NCI-H1048 (cell line): ENCODE data around the gene FBXO10.
"Not testable (repeated sequence)": the region's sequence is repeated elsewhere in the genome, so short reads cannot be mapped to it uniquely, and the experiment has no call there.

Experiments
- DNase-seq: peaks from one replicate; lab custom pipeline; 2025; lab: John Stamatoyannopoulos, UW

The FBXO10 gene

DNA sequence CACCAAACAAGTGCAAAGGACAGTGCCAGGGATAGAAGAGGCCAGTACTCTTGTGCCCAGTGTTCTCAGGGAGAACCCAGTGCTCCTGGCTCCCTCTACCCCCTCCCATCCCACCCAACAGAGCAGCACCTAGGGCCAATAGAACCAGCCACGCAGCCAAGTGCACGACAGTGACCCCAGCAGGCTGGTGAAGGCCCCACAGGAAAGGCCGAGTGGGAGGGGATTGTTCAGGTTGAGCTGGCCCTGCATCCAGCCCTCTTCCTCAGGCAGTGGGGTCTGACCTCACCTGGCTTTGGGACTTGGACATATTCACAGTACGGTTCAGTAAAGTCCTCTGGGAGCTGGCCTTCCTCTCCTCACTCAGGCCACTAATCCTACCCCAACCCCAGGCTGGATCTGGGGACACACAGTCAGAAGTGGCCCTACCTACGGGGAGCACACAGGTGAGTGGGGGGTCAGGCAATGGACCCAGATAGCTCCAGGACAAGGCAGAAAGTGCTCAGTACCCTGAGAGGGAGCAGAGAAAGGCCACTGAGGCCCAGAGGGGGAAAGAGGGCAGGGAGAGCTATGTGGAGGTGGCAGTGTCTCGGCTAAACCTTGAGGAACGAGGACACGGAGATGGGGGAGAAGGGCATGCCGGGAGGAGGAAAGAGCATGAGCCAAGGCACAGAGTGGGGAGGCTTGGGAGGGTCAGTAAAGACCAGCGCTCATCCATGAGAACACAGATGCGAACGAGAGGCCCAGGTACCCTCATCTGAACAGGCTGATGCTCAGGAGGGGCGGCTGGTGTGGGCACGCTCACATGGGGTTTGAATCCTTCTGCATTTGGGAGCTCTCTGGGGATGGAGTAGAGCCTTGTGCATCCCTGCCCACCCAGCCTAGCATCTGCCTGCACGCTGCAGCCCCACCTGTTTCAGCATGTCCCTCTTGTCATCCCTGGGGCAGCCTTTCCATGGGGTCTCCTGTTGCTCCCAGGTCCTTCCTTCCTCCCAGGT, 64.9 kb downstream of the FBXO10 start:
- no peak for DNase-seq

DNA sequence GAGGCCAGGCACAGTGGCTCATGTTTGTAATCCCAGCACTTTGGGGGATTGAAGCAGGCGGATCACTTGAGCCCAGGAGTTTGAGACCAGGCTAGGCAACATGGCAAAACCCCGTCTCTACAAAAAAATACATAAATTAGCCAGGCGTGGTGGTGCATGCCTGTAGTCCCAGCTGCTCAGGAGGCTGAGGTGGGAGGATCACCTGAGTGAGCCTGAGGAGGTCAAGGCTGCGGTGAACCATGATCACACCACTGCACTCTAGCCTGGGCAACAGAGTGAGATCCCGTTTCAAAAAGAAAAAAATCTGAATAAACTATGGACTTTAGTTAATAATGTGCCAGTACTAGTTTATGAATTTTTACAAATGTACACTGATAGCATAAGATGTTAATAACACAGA, 66.1 kb downstream of the FBXO10 start:
- not testable (repeated sequence) for DNase-seq

DNA sequence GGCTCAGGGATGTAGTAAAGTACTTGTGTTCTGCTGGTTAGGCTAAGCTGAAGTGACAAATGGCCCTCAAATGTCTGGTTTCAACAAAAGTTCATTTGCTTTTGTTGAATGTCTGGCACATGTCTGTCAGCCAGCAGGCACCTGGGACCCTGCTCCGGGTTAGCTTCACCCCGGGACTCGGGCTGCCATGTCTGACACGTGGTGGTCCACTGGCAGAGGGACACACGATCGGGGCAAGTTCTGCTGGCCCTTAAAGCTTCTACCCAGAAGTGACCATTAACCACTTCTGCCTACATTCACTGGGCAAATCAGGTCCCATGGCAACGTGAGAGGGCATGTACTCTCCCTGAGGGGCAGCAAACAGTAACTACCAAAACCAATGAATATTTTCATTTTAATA, 66.6 kb downstream of the FBXO10 start:
- DNase-seq = no peak

DNA sequence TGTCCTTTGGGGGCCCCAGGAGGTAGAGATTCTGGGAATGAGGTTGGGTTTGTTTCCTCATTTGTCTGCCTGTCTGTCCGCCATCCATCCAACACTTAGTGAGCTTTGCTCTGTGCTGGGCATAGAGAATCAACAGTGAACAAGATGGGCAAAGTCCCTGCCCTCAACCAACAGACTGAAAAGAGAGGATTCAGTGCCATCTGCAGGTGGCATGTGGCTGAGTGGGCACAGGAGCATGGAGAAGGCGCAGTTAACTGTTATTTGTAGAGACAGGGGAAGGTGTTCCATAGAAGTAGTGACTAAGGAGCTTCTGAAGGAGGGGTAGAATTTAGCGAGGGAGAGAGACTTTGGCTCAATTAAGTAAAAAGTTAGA, 67.4 kb downstream of the FBXO10 start:
- no peak for DNase-seq

DNA sequence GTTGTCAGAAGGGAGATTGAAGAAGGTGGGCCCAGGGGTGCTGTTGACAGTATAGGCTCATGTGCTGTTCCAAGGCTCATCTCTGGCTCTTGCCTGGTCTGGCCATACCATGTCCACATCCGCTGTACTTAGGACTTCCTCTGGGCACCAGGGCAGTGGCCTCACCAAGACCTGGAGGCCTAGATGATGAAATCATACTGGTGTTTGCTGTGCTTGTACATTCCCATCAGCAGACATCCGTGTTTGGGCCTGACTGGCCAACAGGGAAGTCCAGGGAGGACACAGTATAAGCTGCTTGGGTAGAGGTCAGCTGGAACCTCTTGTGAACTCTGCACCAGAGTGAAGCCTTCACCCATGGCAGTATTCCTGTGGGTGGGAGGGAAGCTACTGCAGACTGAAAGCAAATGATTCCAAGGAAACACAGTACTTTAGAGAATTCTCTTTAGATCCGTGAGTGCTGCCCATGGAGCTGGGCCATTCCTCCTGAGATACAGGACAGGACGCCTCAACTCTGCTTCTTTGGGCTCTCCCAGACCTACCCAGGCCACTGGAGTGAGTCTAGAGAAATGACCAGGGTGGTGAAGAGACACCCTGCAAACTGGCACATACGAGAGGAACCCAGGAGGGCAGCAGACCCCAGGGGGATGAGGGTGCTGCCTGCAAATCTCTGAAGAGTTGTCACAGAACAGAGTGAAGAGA, 67.9 kb downstream of the FBXO10 start:
- no peak for DNase-seq

DNA sequence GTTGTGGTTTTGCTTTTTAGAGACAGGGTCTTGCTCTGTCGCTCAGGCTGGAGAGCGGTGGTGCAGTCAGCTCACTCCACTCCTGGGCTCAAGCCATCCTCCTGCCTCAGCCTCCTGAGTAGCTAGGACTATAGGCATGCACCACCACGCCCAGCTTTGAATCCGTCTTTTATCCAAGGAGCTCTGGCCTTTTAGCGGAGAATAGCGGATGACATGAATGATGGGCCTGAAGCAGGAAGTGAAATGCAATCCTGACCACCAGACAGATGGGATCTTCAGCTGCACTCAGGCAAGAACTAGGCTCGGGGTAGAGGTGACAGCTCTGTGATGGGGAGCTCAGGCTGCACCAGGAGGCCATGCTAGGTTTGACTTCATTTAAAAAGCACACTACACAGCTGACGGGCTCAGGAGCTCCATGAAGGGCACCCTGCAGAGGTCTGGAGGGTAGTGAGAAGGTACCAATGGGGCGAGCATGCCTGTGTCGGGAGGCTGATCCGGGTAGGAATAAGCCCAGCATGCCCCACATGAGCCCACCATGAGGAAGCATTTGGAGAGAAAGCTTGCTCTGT, 68.5 kb downstream of the FBXO10 start:
- DNase-seq = no peak

DNA sequence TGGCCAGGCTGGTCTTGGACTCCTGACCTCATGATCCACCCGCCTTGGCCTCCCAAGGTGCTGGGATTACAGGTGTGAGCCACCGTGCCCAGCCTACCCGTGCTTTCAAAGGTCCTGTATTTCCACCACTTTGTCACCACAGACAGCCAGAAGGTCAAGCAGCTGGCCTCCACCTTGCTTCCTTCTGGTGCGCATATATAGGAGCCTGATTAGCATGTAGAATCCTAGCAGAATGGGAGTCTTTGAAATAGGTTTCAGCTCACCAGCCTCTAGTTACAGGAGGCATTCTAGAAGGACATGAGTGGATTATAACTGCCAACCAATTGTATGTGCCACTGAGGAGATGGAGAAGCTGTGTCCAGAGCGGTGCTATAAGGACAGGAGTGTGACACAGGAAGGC, 71.6 kb downstream of the FBXO10 start:
- DNase-seq = no peak

DNA sequence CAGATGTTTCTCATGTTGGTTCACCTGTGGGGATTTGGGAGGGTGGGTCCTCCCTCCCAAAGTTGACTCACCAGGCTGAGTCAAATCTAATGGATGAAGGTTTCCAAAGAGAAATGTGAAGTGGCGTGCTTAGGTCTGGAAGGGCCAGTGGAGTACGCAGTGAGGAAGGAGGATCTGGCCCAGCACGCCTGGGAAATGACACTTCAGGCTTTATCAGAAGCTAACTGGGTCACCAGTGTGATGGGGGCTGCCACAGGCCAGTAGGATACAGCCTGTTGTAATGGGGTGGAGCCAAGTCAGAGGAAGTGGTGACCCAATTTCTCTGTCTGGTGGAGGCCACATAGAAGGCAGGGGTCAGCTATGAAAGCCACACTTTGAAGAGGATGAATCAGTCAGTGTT, 72.4 kb downstream of the FBXO10 start:
- no peak for DNase-seq

DNA sequence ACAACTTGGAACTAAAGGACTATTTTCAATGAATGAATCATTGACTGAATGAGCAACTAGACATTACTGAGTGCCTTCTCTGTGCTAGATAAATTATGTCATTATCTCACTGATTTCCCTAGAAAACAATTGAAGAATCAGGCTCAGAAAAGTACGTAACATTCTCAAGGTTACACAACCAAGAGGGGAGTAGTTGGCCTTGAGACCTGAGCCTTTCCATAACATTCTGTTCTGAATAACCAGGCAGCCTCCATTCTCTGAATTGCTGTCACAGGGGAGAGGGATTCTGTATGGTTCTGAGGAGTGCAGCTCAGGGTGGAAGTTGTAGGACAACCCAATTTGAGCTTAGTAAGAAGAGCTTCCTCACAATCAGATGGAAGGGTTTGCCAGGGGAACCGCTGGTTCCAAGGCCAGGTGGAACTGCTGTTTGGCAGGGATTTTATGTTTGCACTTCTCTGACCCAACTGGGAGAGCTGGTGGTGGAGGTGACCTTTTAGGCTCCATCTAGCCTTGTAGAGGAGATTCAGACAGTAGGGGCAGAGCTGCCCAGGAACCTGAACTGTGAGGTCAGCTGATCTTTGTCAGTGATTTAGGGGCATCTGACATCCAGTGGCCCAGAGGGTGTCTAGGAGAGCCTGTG, 74.1 kb downstream of the FBXO10 start:
- DNase-seq = no peak

DNA sequence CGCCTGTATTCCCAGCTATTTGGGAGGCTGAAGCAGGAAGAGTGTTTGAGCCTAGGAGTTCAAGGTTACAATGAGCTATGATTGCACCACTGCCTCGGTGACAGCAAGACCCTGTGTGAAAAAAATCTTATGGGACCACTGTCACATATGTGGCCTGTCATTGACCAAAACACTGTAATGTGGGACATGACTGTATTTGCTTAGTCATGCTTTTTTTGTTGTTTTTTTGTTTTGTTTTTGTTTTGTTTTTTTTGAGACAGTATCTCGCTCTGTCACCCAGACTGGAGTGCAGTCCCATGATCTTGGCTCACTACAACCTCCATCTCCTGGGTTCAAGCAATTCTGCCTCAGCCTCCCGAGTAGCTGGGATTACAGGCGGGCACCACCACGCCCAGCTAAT, 76.9 kb downstream of the FBXO10 start:
- no peak for DNase-seq

DNA sequence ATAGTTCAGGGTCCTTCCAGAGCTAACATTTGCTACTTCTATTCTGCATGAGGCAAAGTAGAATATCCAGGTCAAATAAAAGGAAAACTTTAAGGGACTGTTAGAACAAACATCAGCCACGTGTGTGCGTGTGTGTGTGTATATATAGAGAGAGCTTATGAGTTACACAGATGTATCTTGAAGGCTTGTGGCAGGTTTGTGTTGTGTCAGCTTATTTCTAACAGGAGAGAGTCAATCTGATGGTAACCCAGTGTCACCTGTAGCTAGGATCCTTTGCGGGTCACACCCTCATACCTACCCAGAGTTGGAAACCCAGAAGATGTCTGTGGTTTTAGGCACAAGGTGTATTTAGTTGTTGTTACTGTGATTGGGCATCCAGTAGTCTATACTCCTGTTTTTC, 77.7 kb downstream of the FBXO10 start:
- no peak for DNase-seq

DNA sequence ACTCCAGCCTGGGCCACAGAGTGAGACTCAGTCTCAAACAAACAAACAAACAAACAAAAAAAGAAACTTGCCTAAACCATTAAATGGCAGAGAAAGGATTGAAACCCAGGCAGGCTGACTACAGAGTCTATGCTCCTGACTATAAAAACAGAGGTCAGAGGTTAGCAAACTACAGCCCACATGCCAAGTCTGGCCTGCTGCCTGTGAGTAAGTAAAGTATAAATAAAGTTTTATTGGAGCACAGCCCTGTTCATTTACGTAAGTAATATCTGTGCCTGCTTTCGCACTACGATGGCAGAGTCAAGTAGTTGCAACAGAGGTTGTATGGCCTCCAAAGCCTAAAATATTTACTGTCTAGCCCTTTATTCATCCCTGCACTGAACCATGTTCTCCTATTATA, 78.9 kb downstream of the FBXO10 start:
- no peak for DNase-seq

DNA sequence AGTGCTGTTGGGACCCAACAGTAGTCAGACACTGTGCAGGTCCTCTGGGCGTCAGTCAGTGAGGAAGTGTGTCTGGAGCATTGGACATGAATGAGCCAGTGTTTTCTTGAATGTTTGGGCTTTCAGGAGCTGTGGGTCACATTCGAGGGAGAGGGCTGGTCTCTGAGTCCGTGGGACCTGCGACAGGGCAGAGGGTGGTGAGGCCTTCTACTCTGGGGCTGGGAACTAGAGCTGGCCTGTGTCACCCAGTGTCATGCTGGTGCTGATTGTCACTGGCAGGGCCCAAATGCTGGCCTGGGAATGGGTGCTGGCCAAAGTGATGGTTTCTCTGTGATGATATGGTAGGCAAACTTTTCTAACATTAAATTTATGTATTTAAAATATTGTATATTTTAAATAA, 80.2 kb downstream of the FBXO10 start:
- DNase-seq = no peak

DNA sequence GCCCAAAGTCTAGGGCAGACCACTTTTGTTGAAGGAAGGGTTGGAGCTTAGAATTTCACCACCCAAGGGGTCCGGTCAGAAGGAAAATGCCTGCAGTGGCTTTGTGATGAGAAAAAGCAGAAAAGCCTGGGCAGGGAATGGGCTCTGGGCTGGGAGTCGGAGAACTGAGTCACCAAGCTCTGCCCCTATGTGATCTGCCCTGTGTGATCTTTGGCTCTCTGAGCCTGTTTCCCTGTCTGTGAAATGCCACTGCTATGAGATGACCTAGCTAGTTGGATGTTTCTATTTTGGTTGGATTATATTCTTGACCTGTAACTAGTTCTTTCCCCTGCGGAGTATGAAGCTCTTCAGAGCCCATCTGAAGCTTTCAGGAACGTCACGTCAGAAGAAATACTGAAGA, 80.6 kb downstream of the FBXO10 start:
- no peak for DNase-seq

DNA sequence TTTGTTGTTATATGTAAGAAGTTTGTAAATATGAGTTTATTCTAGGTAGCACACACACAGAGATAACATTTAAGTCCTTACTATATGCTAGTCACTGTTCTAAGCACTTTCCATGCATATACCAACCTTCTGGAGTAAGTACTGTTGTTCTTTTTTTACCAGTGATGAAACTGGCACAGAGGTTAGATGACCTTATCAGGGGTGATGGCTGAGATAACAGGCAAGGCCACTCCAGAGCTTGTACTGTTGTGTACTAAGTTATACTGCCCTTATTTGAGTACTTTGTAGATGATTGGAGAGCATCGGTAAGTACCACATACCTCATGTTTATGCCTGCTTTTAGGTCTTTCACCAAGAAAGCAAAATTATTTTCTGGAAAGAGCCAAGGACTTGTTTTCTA, 84.2 kb downstream of the FBXO10 start:
- DNase-seq = no peak

DNA sequence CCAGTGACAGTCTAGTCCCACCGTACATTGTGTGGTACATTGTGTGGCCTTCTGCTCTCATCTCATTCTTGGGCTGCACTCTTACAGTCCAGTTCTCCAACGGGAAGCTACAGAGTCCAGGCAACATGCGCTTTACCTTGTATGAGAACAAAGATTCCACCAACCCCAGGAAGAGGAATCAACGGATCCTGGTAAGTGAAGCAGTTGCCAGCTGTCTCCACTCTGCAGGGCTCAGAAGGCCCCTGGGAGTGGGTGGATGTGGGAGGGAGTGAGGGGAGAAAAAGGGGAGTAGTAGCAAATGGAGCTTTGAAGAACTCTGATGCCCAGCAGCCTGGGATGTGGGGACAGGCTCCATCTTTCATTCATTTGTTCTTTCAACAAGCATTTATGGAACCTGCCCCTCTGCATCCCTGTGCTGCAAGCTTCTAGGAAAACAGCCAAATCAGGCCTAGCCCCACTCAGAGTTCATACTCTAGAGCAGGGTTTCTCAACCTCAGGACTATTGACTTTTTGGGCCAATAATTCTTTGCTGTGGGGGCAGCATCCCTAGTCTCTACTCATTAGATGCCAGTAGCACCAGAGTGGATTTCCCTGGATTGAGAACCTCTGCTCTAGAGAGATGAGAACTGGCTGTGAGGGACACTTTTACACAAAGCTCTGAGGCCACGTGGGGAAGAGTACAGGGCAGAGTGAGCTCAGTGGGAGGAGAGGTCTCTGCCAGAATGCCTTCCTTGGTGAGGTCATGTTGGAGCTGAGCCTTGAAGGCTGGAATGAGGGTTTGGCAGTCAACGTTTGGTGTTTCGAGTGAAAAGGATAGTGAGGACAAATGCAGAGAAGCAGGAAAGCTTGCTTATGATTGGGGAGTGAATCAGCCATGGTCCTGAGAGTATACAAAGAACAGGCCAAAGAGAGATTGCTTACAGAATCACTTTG, 89.3 kb downstream of the FBXO10 start:
- no peak for DNase-seq

DNA sequence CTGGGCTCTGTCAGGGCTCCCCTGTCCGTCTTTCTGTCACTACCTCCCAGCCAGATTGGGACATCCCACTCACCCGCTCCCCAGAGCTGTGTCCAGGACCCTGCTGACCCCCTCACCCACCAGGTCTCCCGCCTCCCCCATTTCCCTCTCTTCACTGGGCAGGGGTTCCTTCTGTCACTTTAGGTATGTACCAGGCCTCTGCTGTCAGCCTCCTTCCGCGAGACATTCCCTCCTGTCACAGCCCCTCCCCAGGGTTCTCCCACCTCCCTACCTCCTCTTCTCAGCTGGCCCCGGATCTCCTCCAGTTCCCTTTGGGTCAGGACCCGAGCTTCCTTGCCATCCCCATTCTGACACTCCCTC, 89.9 kb downstream of the FBXO10 start:
- DNase-seq = no peak

DNA sequence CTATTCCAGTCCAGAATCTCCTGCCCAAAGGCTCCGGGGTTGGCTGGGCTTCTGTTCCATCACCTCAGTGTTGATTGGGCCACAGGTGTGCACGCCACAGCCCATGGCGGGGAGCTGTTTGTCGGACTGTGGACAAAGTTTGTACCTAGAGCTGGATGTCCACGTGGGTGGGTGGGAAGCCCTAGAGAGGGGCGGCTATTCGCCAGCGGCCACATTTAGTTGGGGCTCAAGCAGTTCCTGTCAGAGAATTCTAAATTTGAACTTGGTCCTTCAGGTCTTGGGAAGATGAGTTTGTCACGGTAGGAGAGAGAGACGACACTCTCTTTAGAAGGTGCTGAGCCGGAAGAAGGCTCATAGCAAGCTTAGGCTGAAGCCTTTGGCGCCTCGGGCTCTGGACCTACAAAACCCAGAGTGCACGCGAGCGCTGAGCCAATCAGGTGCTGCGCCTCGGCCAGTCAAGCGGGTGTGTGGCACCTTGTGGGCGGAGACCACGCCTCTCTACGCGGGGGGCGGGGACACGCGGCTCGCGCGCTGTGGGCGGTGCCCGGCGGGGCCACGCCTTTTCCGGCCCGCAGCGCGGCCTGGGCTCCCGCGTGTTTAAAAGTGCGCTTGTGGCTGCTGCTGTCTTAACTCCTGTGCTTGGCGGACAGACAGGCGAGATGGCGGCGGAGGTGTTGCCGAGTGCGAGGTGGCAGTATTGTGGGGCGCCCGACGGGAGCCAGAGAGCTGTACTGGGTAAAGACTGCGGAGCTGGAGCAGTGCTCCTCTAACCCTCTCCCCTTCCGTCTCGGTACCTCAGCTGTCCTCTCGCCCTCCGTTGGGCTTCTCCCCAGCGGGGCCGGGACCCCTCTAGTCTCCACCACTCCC, 90.6 kb downstream of the FBXO10 start, which contains the start of gene POLR1E:
TSS of gene POLR1E (plus strand) at position 560 of the 867 bp plus-strand sequence. CDS start at position 660, 100 bp downstream.
- peak; percentile 76 for DNase-seq

DNA sequence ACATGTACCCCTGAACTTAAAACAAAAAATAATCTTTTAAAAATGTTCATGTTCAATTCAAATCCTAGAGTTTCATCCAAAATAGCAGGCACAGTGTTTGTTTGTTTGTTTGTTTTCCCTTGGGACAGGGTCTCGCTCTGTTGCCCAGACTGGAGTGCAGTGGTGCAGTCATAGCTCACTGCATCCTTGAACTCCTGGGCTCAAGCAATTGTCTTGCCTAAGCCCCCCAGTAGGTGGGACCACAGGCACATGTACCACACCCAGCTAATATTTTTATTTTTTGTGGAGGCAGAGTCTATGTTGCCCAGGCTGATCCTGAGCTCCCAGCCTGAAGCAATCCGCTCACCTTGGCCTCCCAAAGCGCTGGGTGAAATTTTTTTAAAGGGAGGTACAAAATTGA, 95.4 kb downstream of the FBXO10 start:
- DNase-seq = no peak

DNA sequence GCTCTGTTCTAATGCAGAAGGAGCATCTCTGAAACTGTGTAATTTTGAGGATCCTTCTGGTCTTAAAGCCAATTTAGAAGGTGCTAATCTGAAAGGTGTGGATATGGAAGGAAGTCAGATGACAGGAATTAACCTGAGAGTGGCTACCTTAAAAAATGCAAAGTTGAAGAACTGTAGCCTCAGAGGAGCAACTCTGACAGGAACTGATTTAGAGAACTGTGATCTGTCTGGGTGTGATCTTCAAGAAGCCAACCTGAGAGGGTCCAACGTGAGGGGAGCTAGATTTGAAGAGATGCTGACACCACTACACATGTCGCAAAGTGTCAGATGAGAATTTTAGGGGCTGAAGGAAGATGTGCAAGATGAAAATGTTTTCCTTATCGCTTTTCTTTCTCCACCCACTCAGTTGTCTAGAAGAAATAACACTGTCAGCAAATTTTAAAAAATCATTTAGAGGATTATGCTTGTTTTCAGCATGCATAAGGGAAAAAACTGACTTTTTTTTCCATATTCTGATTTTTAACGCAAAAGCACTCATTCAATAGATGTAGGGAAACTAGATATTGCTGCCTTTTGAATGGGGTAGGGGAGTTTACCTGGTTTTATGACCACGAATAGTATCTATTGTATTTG, 98.1 kb downstream of the FBXO10 start:
- DNase-seq = not testable (repeated sequence)
